ENCODE data around the gene GPX3.
A peak's percentile ranks its signal among the peaks of the same experiment; 100 is the strongest.

The GPX3 gene

DNA sequence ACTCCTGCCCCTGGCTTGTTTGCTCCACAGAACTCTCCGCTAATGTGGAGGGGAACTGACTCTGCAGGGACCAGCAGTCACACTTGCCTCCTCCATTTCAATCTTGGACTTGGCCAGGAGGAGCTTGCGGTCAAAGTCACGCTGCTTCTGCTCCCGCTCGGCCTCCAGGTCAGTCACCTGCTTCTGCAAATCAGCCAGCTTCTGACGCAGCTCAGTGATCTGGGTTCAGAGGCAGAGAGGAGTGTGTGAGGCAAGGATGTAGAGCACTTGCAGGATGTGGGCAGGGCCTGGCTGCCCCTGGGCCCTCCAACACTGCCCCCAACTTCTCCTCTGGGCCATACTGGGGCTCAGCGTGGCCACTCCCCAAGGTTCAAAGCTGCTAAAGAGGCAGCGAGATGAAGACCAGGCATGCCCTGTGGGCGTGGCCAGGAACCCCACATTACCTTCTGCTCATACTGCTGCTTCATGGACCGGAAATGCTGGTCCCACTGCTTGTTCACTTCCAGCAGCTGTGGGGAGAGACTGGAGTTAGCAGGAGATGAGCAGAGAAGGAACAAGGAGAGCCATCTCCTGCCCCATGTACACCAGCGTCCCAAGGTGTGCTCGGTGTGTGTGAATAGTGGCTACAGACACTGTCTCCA, 22.2 kb downstream of the GPX3 start:
- Histone ChIP-seq H3K27me3 (ENCODE audit: insufficient read depth, low read length) (no peaks in the 10 kb centered on the region), H2AFZ (ENCODE audit: low read length, unreplicated experiment) (no peak overlapping the region), H3K36me3 (ENCODE audit: insufficient read depth, low read length) (peaks cover 22% of the 10 kb centered on the region), H3K4me3 (ENCODE audit: low read depth, low read length) (no peak overlapping the region), H3K27ac (ENCODE audit: low read depth, low read length) (no peak overlapping the region), H3K4me1 (ENCODE audit: control insufficient read depth, insufficient read depth, low read length, unreplicated experiment) (peaks cover 33% of the 10 kb centered on the region), H3K79me2 (ENCODE audit: control insufficient read depth, insufficient read depth, low read length, unreplicated experiment) (no peaks in the 10 kb centered on the region)

DNA sequence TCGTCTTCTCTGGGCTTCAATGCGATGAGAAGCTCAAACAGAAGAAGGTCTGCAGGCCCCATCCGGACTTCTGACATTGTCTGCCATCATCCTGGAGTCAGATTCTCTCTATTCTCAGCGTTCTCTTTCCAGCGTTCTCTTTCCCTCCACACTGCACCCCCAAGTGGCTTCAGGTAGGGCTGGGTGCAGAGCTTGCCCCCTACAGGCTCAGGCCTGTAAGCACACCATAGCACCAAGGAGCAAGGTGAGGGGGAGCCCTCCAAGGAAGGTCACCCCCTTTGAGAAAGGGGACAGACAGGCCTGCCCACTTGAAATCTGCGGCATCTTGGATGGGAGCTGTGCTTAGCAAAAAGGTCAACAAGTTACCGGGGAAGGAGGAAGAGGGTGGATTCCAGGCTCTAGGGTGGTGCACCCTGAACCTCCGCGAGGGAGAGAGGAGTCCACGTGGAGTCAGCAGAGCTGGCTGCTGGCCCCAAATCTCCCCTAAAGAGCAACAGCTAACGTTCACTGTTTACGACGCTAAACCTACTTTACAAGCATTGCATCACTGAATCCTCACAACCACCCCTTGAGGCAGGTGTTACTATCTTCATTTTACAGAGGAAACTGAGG, 27.5 kb downstream of the GPX3 start:
- Histone ChIP-seq H3K4me3 (ENCODE audit: low read depth, low read length) (no peak overlapping the region), H3K79me2 (ENCODE audit: control insufficient read depth, insufficient read depth, low read length, unreplicated experiment) (no peaks in the 10 kb centered on the region), H3K4me1 (ENCODE audit: control insufficient read depth, insufficient read depth, low read length, unreplicated experiment) (peaks cover 17% of the 10 kb centered on the region), H2AFZ (ENCODE audit: low read length, unreplicated experiment) (no peak overlapping the region), H3K36me3 (ENCODE audit: insufficient read depth, low read length) (peaks cover 29% of the 10 kb centered on the region), H3K27ac (ENCODE audit: low read depth, low read length) (no peak overlapping the region), H3K27me3 (ENCODE audit: insufficient read depth, low read length) (no peaks in the 10 kb centered on the region)

DNA sequence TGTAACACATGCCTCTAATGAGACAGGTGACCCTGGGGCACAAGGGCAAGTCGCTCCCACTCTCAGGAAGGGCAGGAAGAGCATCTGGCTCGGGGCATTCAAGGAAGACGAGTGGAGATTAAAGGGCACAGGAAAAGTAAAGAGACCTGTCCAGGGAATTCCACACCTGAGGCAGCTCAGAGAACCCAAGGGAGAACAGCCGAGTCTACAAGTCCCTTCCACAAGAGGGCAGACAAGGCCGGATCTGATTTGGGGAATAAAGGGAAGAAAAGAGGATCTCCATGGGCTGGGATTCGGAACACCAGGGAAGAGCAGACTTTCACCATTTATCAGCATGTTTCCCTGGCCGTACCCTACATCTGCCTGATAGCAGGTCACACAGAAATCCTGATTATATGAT, 28.1 kb downstream of the GPX3 start:
- no peak overlapping the region for H2AFZ ChIP-seq (ENCODE audit: low read length, unreplicated experiment)
- H3K79me2 ChIP-seq (ENCODE audit: control insufficient read depth, insufficient read depth, low read length, unreplicated experiment), result no peaks in the 10 kb centered on the region
- H3K27me3 ChIP-seq (ENCODE audit: insufficient read depth, low read length), result no peaks in the 10 kb centered on the region
- peaks cover 17% of the 10 kb centered on the region for H3K4me1 ChIP-seq (ENCODE audit: control insufficient read depth, insufficient read depth, low read length, unreplicated experiment)
- no peak overlapping the region for H3K4me3 ChIP-seq (ENCODE audit: low read depth, low read length)
- H3K36me3 ChIP-seq (ENCODE audit: insufficient read depth, low read length), result peaks cover 29% of the 10 kb centered on the region
- no peak overlapping the region for H3K27ac ChIP-seq (ENCODE audit: low read depth, low read length)

DNA sequence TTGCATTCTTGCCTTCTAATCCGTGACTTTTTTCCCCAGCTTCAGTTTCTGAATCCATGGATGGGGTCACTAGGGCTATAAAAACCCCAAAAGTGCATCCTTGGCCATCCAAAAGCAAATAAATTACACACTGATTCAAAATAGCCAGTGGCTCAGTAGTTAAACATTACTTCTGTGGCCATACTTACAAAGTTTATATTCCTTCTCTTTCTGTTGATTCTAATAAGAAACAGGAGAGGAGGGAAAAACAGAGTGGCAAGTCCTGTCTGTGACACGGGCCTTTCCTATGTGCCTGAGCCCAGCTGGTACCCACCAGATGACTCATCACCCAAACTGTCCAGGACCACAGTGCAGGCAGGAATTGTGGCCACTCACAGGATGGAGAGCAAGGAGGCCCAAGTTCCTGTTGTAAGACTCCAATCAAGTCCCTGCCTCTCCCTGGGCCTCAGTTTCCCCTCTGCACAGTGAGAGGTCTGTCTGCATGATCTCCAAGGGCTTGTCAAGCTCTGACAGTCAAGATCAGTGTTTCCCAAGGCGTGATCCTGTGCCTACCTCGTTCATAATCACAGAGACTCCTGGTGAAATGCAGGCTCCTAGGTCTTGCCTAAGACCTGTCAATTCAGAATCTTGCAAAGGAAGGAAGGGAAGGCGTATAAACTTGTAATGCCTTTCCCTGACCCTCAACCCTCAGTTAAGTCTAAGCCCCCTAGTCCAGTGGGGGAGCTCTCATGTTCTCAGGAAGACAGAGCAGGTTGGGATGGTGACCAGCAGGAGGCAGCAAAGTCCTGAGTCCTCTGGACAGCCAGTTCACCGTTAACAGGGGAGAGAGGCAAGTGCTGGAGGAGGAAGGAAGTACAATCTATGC, 30.9 kb downstream of the GPX3 start:
- H3K27ac ChIP-seq (ENCODE audit: low read depth, low read length), result no peak overlapping the region
- no peaks in the 10 kb centered on the region for H3K79me2 ChIP-seq (ENCODE audit: control insufficient read depth, insufficient read depth, low read length, unreplicated experiment)
- H3K36me3 ChIP-seq (ENCODE audit: insufficient read depth, low read length), result peaks cover 25% of the 10 kb centered on the region
- peaks cover 20% of the 10 kb centered on the region for H3K4me1 ChIP-seq (ENCODE audit: control insufficient read depth, insufficient read depth, low read length, unreplicated experiment)
- H3K4me3 ChIP-seq (ENCODE audit: low read depth, low read length), result no peak overlapping the region
- H3K27me3 ChIP-seq (ENCODE audit: insufficient read depth, low read length), result no peaks in the 10 kb centered on the region
- H2AFZ ChIP-seq (ENCODE audit: low read length, unreplicated experiment), result no peak overlapping the region

DNA sequence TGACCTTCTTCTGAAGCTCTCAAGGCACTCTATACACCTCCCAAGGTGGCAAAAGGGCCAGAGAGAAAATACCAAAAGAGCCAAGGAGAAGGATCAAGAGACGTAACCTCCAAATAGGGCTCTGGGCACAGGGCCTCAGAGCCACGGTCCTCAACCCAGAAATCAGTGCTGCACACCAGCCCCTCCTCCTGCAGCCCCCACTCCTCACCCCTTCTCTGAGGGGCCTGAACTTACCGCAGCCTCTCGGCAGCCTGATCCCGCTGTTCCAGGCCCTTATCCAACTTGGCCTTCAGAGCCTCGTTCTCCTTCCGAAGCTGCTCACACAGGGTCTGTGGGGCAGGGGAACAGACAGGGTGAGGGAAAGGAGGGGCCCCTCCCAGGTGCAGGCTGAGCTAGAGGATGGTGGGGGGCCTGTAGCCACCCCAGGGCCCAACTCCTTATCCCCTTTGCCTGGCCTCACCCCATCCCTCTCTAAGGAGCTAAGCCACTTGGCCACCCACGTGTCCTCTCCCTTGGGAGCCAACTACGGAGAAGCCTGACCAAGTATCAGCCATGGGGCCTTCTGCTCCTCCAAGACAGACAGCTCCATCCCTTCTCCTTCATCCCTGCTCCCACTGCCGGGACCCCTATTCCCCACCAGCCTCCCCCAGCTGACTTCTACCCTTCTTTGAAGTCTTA, 31.7 kb downstream of the GPX3 start:
- Histone ChIP-seq H3K36me3 (ENCODE audit: insufficient read depth, low read length) (peaks cover 20% of the 10 kb centered on the region), H3K4me3 (ENCODE audit: low read depth, low read length) (no peak overlapping the region), H2AFZ (ENCODE audit: low read length, unreplicated experiment) (no peak overlapping the region), H3K79me2 (ENCODE audit: control insufficient read depth, insufficient read depth, low read length, unreplicated experiment) (no peaks in the 10 kb centered on the region), H3K27me3 (ENCODE audit: insufficient read depth, low read length) (no peaks in the 10 kb centered on the region), H3K27ac (ENCODE audit: low read depth, low read length) (no peak overlapping the region), H3K4me1 (ENCODE audit: control insufficient read depth, insufficient read depth, low read length, unreplicated experiment) (peaks cover 20% of the 10 kb centered on the region)

DNA sequence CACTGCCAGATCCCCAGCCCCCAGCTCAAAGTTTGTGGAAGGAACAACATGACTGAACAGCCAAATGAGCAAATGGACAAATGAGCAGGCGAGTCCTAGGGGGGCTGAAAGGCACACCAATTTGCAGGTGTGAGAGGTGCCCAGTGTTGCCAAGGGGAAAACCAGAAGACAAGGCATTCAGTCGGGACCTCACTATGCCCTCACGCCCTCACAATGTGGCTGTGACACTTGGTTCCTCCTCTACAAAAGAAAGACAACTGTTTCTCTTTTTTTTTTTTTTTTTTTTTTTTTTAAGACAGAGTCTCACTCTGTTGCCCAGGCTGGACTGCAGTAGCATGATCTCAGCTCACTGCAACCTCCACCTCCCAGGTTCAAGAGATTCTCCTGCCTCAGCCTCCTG, 32.4 kb downstream of the GPX3 start:
- Histone ChIP-seq H2AFZ (ENCODE audit: low read length, unreplicated experiment) (no peak overlapping the region), H3K79me2 (ENCODE audit: control insufficient read depth, insufficient read depth, low read length, unreplicated experiment) (no peaks in the 10 kb centered on the region), H3K4me1 (ENCODE audit: control insufficient read depth, insufficient read depth, low read length, unreplicated experiment) (peaks cover 20% of the 10 kb centered on the region), H3K36me3 (ENCODE audit: insufficient read depth, low read length) (peaks cover 14% of the 10 kb centered on the region), H3K27ac (ENCODE audit: low read depth, low read length) (no peak overlapping the region), H3K4me3 (ENCODE audit: low read depth, low read length) (no peak overlapping the region), H3K27me3 (ENCODE audit: insufficient read depth, low read length) (no peaks in the 10 kb centered on the region)

DNA sequence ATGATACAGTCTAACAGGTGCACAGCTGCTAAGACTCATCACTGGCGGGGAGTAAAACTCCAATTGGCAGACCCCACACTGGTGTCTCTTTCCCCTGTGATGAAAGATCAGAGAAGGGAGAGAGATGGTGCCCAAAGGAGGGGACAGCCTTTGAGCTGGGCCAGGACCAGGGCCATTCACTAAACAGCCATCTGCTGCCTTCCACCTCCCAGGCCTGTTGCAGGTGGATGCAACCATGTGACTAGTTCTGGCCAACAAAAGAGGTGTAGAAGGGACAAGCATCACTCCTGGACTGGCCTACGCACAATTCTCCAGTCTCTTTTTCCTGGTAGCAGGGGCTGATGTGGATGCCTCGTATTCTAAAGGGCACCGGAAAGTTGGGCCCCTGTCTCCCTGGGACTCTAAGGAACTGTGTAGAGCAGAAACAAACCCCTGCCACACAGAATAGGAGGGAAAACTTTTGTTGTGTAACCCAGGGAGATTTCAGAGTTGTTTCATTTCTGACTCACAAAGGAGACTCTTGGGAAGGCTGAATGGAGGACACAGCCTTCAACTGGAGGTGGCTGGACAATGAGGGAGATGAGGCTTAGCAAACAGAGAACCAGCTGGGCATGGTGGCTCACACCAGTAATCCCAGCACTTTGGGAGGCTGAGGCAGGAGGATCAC, 33.5 kb downstream of the GPX3 start:
- Histone ChIP-seq H3K4me1 (ENCODE audit: control insufficient read depth, insufficient read depth, low read length, unreplicated experiment) (peaks cover 20% of the 10 kb centered on the region), H3K79me2 (ENCODE audit: control insufficient read depth, insufficient read depth, low read length, unreplicated experiment) (no peaks in the 10 kb centered on the region), H2AFZ (ENCODE audit: low read length, unreplicated experiment) (no peak overlapping the region), H3K27me3 (ENCODE audit: insufficient read depth, low read length) (no peaks in the 10 kb centered on the region), H3K36me3 (ENCODE audit: insufficient read depth, low read length) (peaks cover 6% of the 10 kb centered on the region; the same call in 1 of the 2 replicates), H3K4me3 (ENCODE audit: low read depth, low read length) (no peak overlapping the region), H3K27ac (ENCODE audit: low read depth, low read length) (peak overlapping the region; percentile 14; the same call in 1 of the 2 replicates)

DNA sequence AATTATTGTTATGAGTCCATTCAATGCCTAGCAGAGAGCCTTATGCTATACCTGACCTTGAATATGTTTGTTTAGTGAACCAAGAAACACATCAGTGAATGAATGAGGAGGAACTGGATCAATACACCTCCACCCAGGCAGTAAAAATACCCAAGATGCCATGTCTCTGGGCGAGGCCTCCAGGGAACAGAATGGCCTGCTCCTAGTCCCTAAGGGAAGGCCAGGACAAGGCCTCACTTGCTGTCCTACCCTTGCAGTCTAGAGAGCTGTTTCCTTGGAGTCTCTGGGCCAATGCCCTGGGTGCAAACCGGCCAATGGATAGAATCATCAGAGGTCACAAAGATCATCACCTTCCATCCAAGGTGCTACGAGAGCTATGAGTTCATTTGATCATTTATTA, 34.3 kb downstream of the GPX3 start:
- no peak overlapping the region for H3K4me3 ChIP-seq (ENCODE audit: low read depth, low read length)
- no peaks in the 10 kb centered on the region; the same call in 1 of the 2 replicates for H3K36me3 ChIP-seq (ENCODE audit: insufficient read depth, low read length)
- peak overlapping the region; percentile 14; the same call in 1 of the 2 replicates for H3K27ac ChIP-seq (ENCODE audit: low read depth, low read length)
- peaks cover 20% of the 10 kb centered on the region for H3K4me1 ChIP-seq (ENCODE audit: control insufficient read depth, insufficient read depth, low read length, unreplicated experiment)
- H2AFZ ChIP-seq (ENCODE audit: low read length, unreplicated experiment), result no peak overlapping the region
- no peaks in the 10 kb centered on the region for H3K27me3 ChIP-seq (ENCODE audit: insufficient read depth, low read length)
- H3K79me2 ChIP-seq (ENCODE audit: control insufficient read depth, insufficient read depth, low read length, unreplicated experiment), result no peaks in the 10 kb centered on the region

DNA sequence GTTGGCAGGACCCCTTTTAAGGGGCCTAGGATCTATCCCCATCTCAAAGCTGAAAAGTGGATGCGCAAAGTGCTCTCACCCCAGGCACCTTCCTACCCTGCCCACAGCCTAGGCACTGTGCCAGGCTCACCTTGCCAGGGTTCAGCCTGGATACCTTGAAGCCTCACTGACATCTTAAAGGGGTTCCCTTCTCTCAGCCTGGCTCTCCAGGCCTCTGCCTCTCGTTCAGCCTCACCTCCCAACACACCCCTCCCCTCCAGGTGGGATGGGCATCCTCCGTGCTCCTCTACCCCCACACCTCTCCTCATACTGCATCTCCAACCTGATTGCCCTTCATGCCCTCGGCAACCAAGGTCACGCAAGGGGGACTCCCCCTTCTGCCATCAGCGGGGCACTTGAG, 34.9 kb downstream of the GPX3 start:
- Histone ChIP-seq H2AFZ (ENCODE audit: low read length, unreplicated experiment) (no peak overlapping the region), H3K79me2 (ENCODE audit: control insufficient read depth, insufficient read depth, low read length, unreplicated experiment) (no peaks in the 10 kb centered on the region), H3K4me3 (ENCODE audit: low read depth, low read length) (no peak overlapping the region), H3K27ac (ENCODE audit: low read depth, low read length) (no peak overlapping the region), H3K27me3 (ENCODE audit: insufficient read depth, low read length) (no peaks in the 10 kb centered on the region), H3K36me3 (ENCODE audit: insufficient read depth, low read length) (no peaks in the 10 kb centered on the region; the same call in 1 of the 2 replicates), H3K4me1 (ENCODE audit: control insufficient read depth, insufficient read depth, low read length, unreplicated experiment) (peaks cover 24% of the 10 kb centered on the region)

Data from ACC112 (cell line).